Activated CD8-positive, alpha-beta memory T cell treated with anti-CD3 and anti-CD28 coated beads, Interleukin-2, amount 50 U/mL, for 48 hours (primary cell): Measurements from ENCODE around the gene EEPD1.
A peak's percentile ranks its signal among the peaks of the same experiment; 100 is the strongest.
"Not testable (repeated sequence)": the region's sequence is repeated elsewhere in the genome, so short reads cannot be mapped to it uniquely, and the experiment has no call there.

ENCODE experiments used
- DNase-seq: peaks from one replicate; pipeline ENCODE4 v3.0.0-alpha.2; 2020

The EEPD1 gene

GRCh38 chr7:36217211-36217960 is 64.3 kb downstream of the EEPD1 start:
- DNase-seq, result no peak

GRCh38 chr7:36217961-36218284 is 64.9 kb downstream of the EEPD1 start:
- DNase-seq, result no peak

GRCh38 chr7:36219429-36219828 is 66.4 kb downstream of the EEPD1 start:
- DNase-seq, result no peak

- no peak for DNase-seq
Observed at GRCh38 chr7:36223851-36224250, 70.8 kb downstream of the EEPD1 start.

GRCh38 chr7:36224934-36225858 is 72.1 kb downstream of the EEPD1 start:
- DNase-seq, result peak; percentile 6

- no peak for DNase-seq
Observed at GRCh38 chr7:36226151-36226550, 73.1 kb downstream of the EEPD1 start.

GRCh38 chr7:36227223-36227622 is 74.2 kb downstream of the EEPD1 start:
- no peak for DNase-seq

- DNase-seq, result peak; percentile 0
Observed at GRCh38 chr7:36228039-36228438, 75.0 kb downstream of the EEPD1 start.

GRCh38 chr7:36231406-36231805 is 78.4 kb downstream of the EEPD1 start:
- peak; percentile 28 for DNase-seq

GRCh38 chr7:36232555-36232954 is 79.5 kb downstream of the EEPD1 start:
- no peak for DNase-seq

GRCh38 chr7:36232971-36233550 is 80.0 kb downstream of the EEPD1 start:
- DNase-seq, result no peak

- DNase-seq, result no peak
Observed at GRCh38 chr7:36236073-36236472, 83.0 kb downstream of the EEPD1 start.

GRCh38 chr7:36238138-36238537 is 85.1 kb downstream of the EEPD1 start:
- no peak for DNase-seq

GRCh38 chr7:36243356-36243755 is 90.3 kb downstream of the EEPD1 start:
- not testable (repeated sequence) for DNase-seq

- DNase-seq, result not testable (repeated sequence)
Observed at GRCh38 chr7:36244001-36244400, 90.9 kb downstream of the EEPD1 start.

- no peak for DNase-seq
Observed at GRCh38 chr7:36244429-36244828, 91.4 kb downstream of the EEPD1 start.

- no peak for DNase-seq
Observed at GRCh38 chr7:36245684-36246299, 92.7 kb downstream of the EEPD1 start.

- no peak for DNase-seq
Observed at GRCh38 chr7:36249091-36249490, 96.0 kb downstream of the EEPD1 start.

GRCh38 chr7:36253699-36254098 is 100.6 kb downstream of the EEPD1 start:
- no peak for DNase-seq

- not testable (repeated sequence) for DNase-seq
Observed at GRCh38 chr7:36258510-36259259, 105.6 kb downstream of the EEPD1 start.

GRCh38 chr7:36260481-36260880 is 107.4 kb downstream of the EEPD1 start:
- no peak for DNase-seq

GRCh38 chr7:36261019-36261754 is 108.1 kb downstream of the EEPD1 start:
- no peak for DNase-seq
